ENCODE measurements around the gene BAHCC1. TPM values are rescaled to one million over a fixed set of nuclear protein-coding genes. Genes with fewer than 3 reads are reported as not detected.

The BAHCC1 gene
- total and polyA plus RNA-seq, 2 donors (not counting 3 experiments of a cell fraction or from before 2014, with no cell fraction given) = 4.7 to 11.6 TPM

DNA sequence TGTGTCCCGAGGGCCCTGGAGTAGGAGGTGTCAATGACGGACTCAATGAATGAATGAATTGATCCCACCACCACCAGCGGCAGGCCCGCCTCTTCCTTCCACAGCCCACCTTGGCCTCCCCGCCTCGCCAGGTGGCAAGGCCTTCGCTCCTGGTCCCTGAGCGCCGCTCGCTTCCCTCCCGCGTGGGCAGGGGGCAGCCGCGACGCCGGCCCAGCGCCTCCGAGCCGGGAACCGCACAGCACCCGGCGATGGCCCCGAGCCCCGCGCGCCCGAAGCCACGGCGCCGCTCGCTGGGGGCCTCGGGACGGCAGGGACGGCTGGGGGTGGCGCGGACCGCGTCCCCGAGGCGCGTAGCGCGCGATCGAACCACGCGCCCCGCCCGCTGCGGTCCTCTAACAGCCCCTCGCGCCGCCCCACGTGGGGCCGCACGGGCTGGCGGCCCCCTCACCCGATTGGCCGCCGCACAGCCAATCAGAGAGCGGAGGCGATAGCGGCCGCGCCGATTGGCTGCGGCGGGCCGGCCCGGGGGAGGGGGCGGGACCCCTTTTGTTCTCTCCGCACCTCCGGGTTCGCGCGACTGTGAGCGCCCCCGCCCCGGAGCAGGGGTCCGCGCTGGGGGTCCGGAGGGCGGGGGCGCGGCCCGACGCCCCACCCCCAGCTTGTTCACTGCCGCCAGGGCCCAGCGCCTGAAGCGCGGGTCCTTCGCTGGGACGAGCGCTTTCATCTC, 86.0 kb downstream of the BAHCC1 start:
- ChIA-PET POLR2A (interaction anchor here (1.2 kb wide), 1 partner anchor 86 kb away, joined by 5 read pairs; the partner anchor contains the start of gene BAHCC1), CTCF (interaction anchor here (1.0 to 6.8 kb wide), 2 partner anchors 40 to 226 kb away, joined by 3 to 117 read pairs; no protein-coding TSS in a partner anchor)
- dilution Hi-C loops (cut with MboI; ENCODE audit: extremely low pct_ligation_motif_present, low sequenced_read_pairs) = no loop called here
- H3K36me3 ChIP-seq (ENCODE audit: control insufficient read depth in 2 of 2, extremely low read depth in 1 of 2, insufficient read depth in 2 of 2, low read length in 2 of 2) = no peaks in the 10 kb centered on the region
- intact Hi-C loops (cut with micrococcal nuclease) = loop anchor here (5.0 kb wide), 1 partner anchor 39 kb away; no protein-coding TSS in a partner anchor
- peak overlapping the region; percentile 93 for H2AFZ ChIP-seq (ENCODE audit: low read depth, low read length)
- H3K4me1 ChIP-seq (ENCODE audit: control insufficient read depth, extremely low read depth, insufficient read depth, low read length) = peaks cover 11% of the 10 kb centered on the region
- H3K9me3 ChIP-seq (replicated peaks; ENCODE audit: control insufficient read depth, insufficient read depth, low read length) = no peaks in the 10 kb centered on the region
- no peaks in the 10 kb centered on the region for H3K79me2 ChIP-seq (ENCODE audit: control insufficient read depth, insufficient read depth, low read length)
- peak overlapping the region; percentile 36 to 56 (median 37) for H3K4me3 ChIP-seq (replicated peaks in 1 of 3; ENCODE audit: insufficient read depth in 1 of 3, low read depth in 1 of 3, low read length in 3 of 3)
- H3K4me2 ChIP-seq (ENCODE audit: insufficient read depth, low read length) = peak overlapping the region; percentile 73
- peak; percentile 75 for FAIRE-seq
- no peaks in the 10 kb centered on the region for H4K20me1 ChIP-seq (replicated peaks; ENCODE audit: control insufficient read depth, extremely low read depth, insufficient read depth, low read length)
- no peaks in the 10 kb centered on the region for H3K9me1 ChIP-seq (replicated peaks; ENCODE audit: control insufficient read depth, extremely low read depth, insufficient read depth, low read length)
- BruUV-seq (replicated peaks) = no TSS peak
- TF ChIP-seq GATA2 (IDR thresholded peaks at IDR 0.05; ENCODE audit: insufficient read depth, insufficient read length, low read depth, low read length) (no peak), POLR2AphosphoS5 (IDR thresholded peaks at IDR 0.05; ENCODE audit: insufficient read depth, low read depth, low read length) (peak; percentile 47)
- TF ChIP-seq, protein P1, sequence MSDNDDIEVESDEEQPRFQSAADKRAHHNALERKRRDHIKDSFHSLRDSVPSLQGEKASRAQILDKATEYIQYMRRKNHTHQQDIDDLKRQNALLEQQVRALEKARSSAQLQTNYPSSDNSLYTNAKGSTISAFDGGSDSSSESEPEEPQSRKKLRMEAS (IDR thresholded peaks at IDR 0.05; ENCODE audit: insufficient read depth, insufficient read length) = peak; percentile 72
- H3K27ac ChIP-seq (ENCODE audit: insufficient read depth, low read depth, low read length) = no peak overlapping the region
- DNase-seq (ENCODE audit: low read depth, low spot score) = peak; percentile 64
- H3K9ac ChIP-seq (replicated peaks; ENCODE audit: extremely low read depth, insufficient read depth, low read length) = no peak overlapping the region
- H3K27me3 ChIP-seq (ENCODE audit: control insufficient read depth in 2 of 2, insufficient read depth in 2 of 2, low read length in 2 of 2) = peaks cover 0 to 1% of the 10 kb centered on the region in 2 experiments

DNA sequence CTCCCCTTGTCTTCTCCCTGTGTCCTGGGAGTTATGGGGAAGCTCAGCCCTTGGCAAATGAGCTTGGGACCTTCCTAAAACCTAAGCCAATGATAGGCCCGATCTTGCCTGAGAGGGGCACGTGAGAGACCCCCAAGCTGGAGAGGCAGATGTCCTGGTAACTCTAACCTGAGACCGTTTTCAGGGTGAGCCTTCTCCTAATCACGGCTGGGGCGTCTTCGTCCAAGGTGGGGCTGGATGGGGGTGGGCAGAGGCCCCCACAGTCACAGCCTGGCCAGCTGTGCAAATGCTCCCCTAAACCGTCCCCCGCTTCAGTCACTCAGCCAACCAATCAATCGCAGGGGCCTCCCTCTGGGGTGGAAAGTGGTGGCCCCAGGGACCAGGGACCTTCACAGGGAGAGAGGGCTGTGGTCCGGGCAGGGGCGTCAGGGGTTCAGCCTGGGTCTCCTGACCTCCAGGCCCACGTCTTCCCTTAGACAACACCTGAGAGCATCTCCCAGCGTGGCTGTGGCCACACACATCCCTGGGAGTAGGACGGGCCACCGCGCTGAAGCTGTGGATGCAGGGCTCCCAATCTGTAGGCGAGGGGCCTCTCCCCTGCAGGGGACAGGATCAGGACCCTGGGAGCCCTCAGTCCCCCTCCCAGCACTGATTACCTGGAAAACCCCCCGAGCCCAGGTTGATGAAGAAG, 86.7 kb downstream of the BAHCC1 start:
- intact Hi-C loops (cut with micrococcal nuclease) = loop anchor here (5.0 kb wide), 1 partner anchor 40 kb away; no protein-coding TSS in a partner anchor
- peak overlapping the region; percentile 73 for H3K4me2 ChIP-seq (ENCODE audit: insufficient read depth, low read length)

More for the DNA sequence above, 86.7 kb downstream of the BAHCC1 start:
- dilution Hi-C loops (cut with MboI; ENCODE audit: extremely low pct_ligation_motif_present, low sequenced_read_pairs) = no loop called here
- peak overlapping the region; percentile 36 to 56 (median 37) for H3K4me3 ChIP-seq (replicated peaks in 1 of 3; ENCODE audit: insufficient read depth in 1 of 3, low read depth in 1 of 3, low read length in 3 of 3)
- H3K9me1 ChIP-seq (replicated peaks; ENCODE audit: control insufficient read depth, extremely low read depth, insufficient read depth, low read length) = no peaks in the 10 kb centered on the region
- H3K4me1 ChIP-seq (ENCODE audit: control insufficient read depth, extremely low read depth, insufficient read depth, low read length) = peaks cover 12% of the 10 kb centered on the region
- no peak for DNase-seq (ENCODE audit: low read depth, low spot score)
- no TSS peak for BruUV-seq (replicated peaks)
- ChIA-PET CTCF (interaction anchor here (1.0 to 6.8 kb wide), 4 partner anchors 41 to 227 kb away, joined by 3 to 117 read pairs (median 30); no protein-coding TSS in a partner anchor), POLR2A (interaction anchor here (1.2 kb wide), 1 partner anchor 87 kb away, joined by 5 read pairs; the partner anchor contains the start of gene BAHCC1)
- no peak for TF ChIP-seq EZH2 (IDR thresholded peaks at IDR 0.05; ENCODE audit: borderline replicate concordance, low read depth, low read length, severe bottlenecking)
- TF ChIP-seq GATA2 (IDR thresholded peaks at IDR 0.05; ENCODE audit: insufficient read depth, insufficient read length, low read depth, low read length) = no peak
- no peak for TF ChIP-seq MYC (IDR thresholded peaks at IDR 0.05; ENCODE audit: low read depth, low read length)
- TF ChIP-seq, protein P2, sequence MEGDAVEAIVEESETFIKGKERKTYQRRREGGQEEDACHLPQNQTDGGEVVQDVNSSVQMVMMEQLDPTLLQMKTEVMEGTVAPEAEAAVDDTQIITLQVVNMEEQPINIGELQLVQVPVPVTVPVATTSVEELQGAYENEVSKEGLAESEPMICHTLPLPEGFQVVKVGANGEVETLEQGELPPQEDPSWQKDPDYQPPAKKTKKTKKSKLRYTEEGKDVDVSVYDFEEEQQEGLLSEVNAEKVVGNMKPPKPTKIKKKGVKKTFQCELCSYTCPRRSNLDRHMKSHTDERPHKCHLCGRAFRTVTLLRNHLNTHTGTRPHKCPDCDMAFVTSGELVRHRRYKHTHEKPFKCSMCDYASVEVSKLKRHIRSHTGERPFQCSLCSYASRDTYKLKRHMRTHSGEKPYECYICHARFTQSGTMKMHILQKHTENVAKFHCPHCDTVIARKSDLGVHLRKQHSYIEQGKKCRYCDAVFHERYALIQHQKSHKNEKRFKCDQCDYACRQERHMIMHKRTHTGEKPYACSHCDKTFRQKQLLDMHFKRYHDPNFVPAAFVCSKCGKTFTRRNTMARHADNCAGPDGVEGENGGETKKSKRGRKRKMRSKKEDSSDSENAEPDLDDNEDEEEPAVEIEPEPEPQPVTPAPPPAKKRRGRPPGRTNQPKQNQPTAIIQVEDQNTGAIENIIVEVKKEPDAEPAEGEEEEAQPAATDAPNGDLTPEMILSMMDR (IDR thresholded peaks at IDR 0.05; ENCODE audit: extremely low read depth in 1 of 2, insufficient read depth in 1 of 2, low read depth in 1 of 2, low read length in 2 of 2) = no peak
- no peak for TF ChIP-seq POLR2A (IDR thresholded peaks at IDR 0.05; ENCODE audit: low read depth, low read length)
- no peak for TF ChIP-seq POLR2AphosphoS5 (IDR thresholded peaks at IDR 0.05; ENCODE audit: insufficient read depth, low read depth, low read length)
- TF ChIP-seq, protein P1 (IDR thresholded peaks at IDR 0.05; ENCODE audit: insufficient read depth, insufficient read length) = no peak
- no peak for TF ChIP-seq FOS (IDR thresholded peaks at IDR 0.05; ENCODE audit: borderline replicate concordance, insufficient read depth, low read length)
- TF ChIP-seq JUN (IDR thresholded peaks at IDR 0.05; ENCODE audit: borderline replicate concordance, insufficient read depth, insufficient read length, low read depth) = no peak
- H3K9me3 ChIP-seq (replicated peaks; ENCODE audit: control insufficient read depth, insufficient read depth, low read length) = no peaks in the 10 kb centered on the region
- H4K20me1 ChIP-seq (replicated peaks; ENCODE audit: control insufficient read depth, extremely low read depth, insufficient read depth, low read length) = no peaks in the 10 kb centered on the region
- H3K9ac ChIP-seq (replicated peaks; ENCODE audit: extremely low read depth, insufficient read depth, low read length) = no peak overlapping the region
- no peaks in the 10 kb centered on the region for H3K36me3 ChIP-seq (ENCODE audit: control insufficient read depth in 2 of 2, extremely low read depth in 1 of 2, insufficient read depth in 2 of 2, low read length in 2 of 2)
- peak overlapping the region; percentile 93 for H2AFZ ChIP-seq (ENCODE audit: low read depth, low read length)
- no peak overlapping the region for H3K27ac ChIP-seq (ENCODE audit: insufficient read depth, low read depth, low read length)
- FAIRE-seq = no peak
- no peaks in the 10 kb centered on the region for H3K79me2 ChIP-seq (ENCODE audit: control insufficient read depth, insufficient read depth, low read length)
- peaks cover 0 to 1% of the 10 kb centered on the region in 2 experiments for H3K27me3 ChIP-seq (ENCODE audit: control insufficient read depth in 2 of 2, insufficient read depth in 2 of 2, low read length in 2 of 2)

Measured in endothelial cell of umbilical vein (primary cell).